Gastroesophageal sphincter (tissue), 3 donors: ENCODE data around the gene CSF2RB.

Experiments used
- EP300 ChIP-seq: sonication (generic); formaldehyde crosslinking; IDR thresholded peaks from one replicate; pipeline ENCODE4 v1.6.1; 2017; ENCODE audit warnings: antibody characterized with exemption, mild to moderate bottlenecking
- POLR2A ChIP-seq, 2 donors: fragments of 450-650 bp; IDR thresholded peaks; one replicate each; pipeline ENCODE4 v1.6.1; 2017; ENCODE audit warnings: antibody characterized with exemption in 2 of 2, mild to moderate bottlenecking in 2 of 2, moderate library complexity in 1 of 2
- POLR2AphosphoS5 ChIP-seq: sonication (generic); formaldehyde crosslinking; IDR thresholded peaks from one replicate; pipeline ENCODE4 v1.6.1; 2017; ENCODE audit warnings: antibody characterized with exemption
- TF ChIP-seq, protein P1 (sequence below), 4 experiments: fragments of 200-600 bp in 2 of 4; fragments of 450-650 bp in 2 of 4; sonication (generic) in 1 of 4; IDR thresholded peaks; one replicate each; pipeline ENCODE4 v1.5.1; 2017 to 2019; ENCODE audit warnings: antibody characterized with exemption in 4 of 4, mild to moderate bottlenecking in 2 of 4, moderate library complexity in 2 of 4

DNA sequence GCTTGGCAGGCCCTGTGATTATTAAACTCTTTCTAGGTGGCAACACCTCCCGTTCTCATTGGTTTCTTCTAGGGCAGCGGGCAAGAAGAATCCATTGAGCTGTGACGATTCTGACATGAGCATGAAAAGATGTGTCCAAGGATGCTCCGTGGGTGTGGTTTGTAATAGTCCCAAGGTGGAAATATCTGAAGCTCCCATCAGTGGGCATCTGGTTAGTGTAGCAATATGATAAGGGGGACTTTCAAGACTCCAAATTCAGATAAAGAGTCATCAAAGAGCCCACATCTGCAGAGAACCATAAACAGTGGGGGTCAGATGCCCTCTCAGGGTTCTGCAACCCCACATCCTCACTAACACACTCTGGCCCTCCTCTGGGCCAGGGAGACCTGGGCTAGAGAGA lies 63.2 kb downstream of the CSF2RB start:
- TF ChIP-seq, protein P1, sequence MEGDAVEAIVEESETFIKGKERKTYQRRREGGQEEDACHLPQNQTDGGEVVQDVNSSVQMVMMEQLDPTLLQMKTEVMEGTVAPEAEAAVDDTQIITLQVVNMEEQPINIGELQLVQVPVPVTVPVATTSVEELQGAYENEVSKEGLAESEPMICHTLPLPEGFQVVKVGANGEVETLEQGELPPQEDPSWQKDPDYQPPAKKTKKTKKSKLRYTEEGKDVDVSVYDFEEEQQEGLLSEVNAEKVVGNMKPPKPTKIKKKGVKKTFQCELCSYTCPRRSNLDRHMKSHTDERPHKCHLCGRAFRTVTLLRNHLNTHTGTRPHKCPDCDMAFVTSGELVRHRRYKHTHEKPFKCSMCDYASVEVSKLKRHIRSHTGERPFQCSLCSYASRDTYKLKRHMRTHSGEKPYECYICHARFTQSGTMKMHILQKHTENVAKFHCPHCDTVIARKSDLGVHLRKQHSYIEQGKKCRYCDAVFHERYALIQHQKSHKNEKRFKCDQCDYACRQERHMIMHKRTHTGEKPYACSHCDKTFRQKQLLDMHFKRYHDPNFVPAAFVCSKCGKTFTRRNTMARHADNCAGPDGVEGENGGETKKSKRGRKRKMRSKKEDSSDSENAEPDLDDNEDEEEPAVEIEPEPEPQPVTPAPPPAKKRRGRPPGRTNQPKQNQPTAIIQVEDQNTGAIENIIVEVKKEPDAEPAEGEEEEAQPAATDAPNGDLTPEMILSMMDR (IDR thresholded peaks at IDR 0.05) = no peak
- no peak for TF ChIP-seq POLR2A (IDR thresholded peaks at IDR 0.05)
- TF ChIP-seq EP300 = no peak
- no peak for TF ChIP-seq POLR2AphosphoS5
